HG03432 (cell line): Measurements from ENCODE around the gene ISOC2.
"Not testable (repeated sequence)": the region's sequence is repeated elsewhere in the genome, so short reads cannot be mapped to it uniquely, and the experiment has no call there.

Source experiments
- ATAC-seq: cut with Tn5 transposase; IDR thresholded peaks from one replicate; pipeline ENCODE4 v1.9.1; 2021; ENCODE audit warnings: mild to moderate bottlenecking, moderate library complexity; ENCODE audit not compliant: unreplicated experiment

Gene ISOC2

GRCh38 chr19:55443045-55443823 lies 18.2 kb downstream of the ISOC2 start, which contains the start of gene SHISA7:
SHISA7 (minus strand) TSS chr19:55443300; CDS start chr19:55442863, 437 bp downstream.
- no peak for ATAC-seq

GRCh38 chr19:55442372-55442961 lies 19.0 kb downstream of the ISOC2 start:
- no peak for ATAC-seq

- ATAC-seq: no peak
Observed at GRCh38 chr19:55441692-55442321, 19.6 kb downstream of the ISOC2 start.

GRCh38 chr19:55441319-55441691 lies 20.1 kb downstream of the ISOC2 start:
- no peak for ATAC-seq

GRCh38 chr19:55440411-55441105 lies 20.9 kb downstream of the ISOC2 start:
- ATAC-seq: no peak

- ATAC-seq: no peak
Observed at GRCh38 chr19:55439052-55439451, 22.4 kb downstream of the ISOC2 start.

GRCh38 chr19:55437410-55437809 lies 24.0 kb downstream of the ISOC2 start:
- no peak for ATAC-seq

- no peak for ATAC-seq
Observed at GRCh38 chr19:55436847-55437246, 24.6 kb downstream of the ISOC2 start.

- no peak for ATAC-seq
Observed at GRCh38 chr19:55435020-55435419, 26.4 kb downstream of the ISOC2 start.

GRCh38 chr19:55434356-55434919 lies 27.0 kb downstream of the ISOC2 start:
- ATAC-seq: no peak

GRCh38 chr19:55433292-55433691 lies 28.1 kb downstream of the ISOC2 start:
- ATAC-seq: no peak

- no peak for ATAC-seq
Observed at GRCh38 chr19:55432241-55432959, 29.0 kb downstream of the ISOC2 start.

- no peak for ATAC-seq
Observed at GRCh38 chr19:55431183-55431582, 30.3 kb downstream of the ISOC2 start.

GRCh38 chr19:55426042-55426441 lies 35.4 kb downstream of the ISOC2 start:
- no peak for ATAC-seq

- ATAC-seq: no peak
Observed at GRCh38 chr19:55424518-55424917, 36.9 kb downstream of the ISOC2 start.

- no peak for ATAC-seq
Observed at GRCh38 chr19:55423225-55424005, 38.0 kb downstream of the ISOC2 start.

GRCh38 chr19:55421281-55421680 lies 40.2 kb downstream of the ISOC2 start:
- not testable (repeated sequence) for ATAC-seq

- no peak for ATAC-seq
Observed at GRCh38 chr19:55419624-55420236, 41.7 kb downstream of the ISOC2 start.

- ATAC-seq: no peak
Observed at GRCh38 chr19:55419103-55419502, 42.3 kb downstream of the ISOC2 start.
